GM21423 (cell line): ENCODE measurements around the gene N4BP2L1.

Experiments used
- ATAC-seq: cut with Tn5 transposase; IDR thresholded peaks from one replicate; pipeline ENCODE4 v1.9.1; 2021; ENCODE audit warnings: mild to moderate bottlenecking, moderate library complexity; ENCODE audit not compliant: unreplicated experiment

The N4BP2L1 gene

GRCh38 chr13:32427852-32428580, at the start of gene N4BP2L1:
TSS of gene N4BP2L1 (minus strand) at chr13:32428130. CDS start at chr13:32428082, 48 bp downstream.
- ATAC-seq, result peak; percentile 77

GRCh38 chr13:32476892-32477291, 49.0 kb upstream of the N4BP2L1 start:
- no peak for ATAC-seq

GRCh38 chr13:32476021-32476731, 48.2 kb upstream of the N4BP2L1 start:
- ATAC-seq, result no peak

GRCh38 chr13:32474999-32475792, 47.3 kb upstream of the N4BP2L1 start:
- ATAC-seq, result no peak

- no peak for ATAC-seq
These were observed 45.7 kb upstream of the N4BP2L1 start for GRCh38 chr13:32473650-32474049.

- peak; percentile 69 for ATAC-seq
These were observed 44.3 kb upstream of the N4BP2L1 start for GRCh38 chr13:32472194-32472621.

GRCh38 chr13:32471187-32471922, 43.4 kb upstream of the N4BP2L1 start:
- ATAC-seq, result no peak

- ATAC-seq, result no peak
These were observed 40.7 kb upstream of the N4BP2L1 start for GRCh38 chr13:32468502-32469142.

- no peak for ATAC-seq
These were observed 28.7 kb upstream of the N4BP2L1 start for GRCh38 chr13:32456591-32456990.

GRCh38 chr13:32455594-32455903, 27.6 kb upstream of the N4BP2L1 start:
- ATAC-seq, result no peak

GRCh38 chr13:32454886-32455593, 27.1 kb upstream of the N4BP2L1 start:
- ATAC-seq, result no peak

GRCh38 chr13:32453981-32454380, 26.1 kb upstream of the N4BP2L1 start:
- ATAC-seq, result no peak

GRCh38 chr13:32448972-32449371, 21.0 kb upstream of the N4BP2L1 start:
- ATAC-seq, result no peak

GRCh38 chr13:32447894-32448623, 20.1 kb upstream of the N4BP2L1 start:
- no peak for ATAC-seq

- ATAC-seq, result no peak
These were observed 19.0 kb upstream of the N4BP2L1 start for GRCh38 chr13:32446773-32447465.

- no peak for ATAC-seq
These were observed 18.3 kb upstream of the N4BP2L1 start for GRCh38 chr13:32446220-32446619.

- no peak for ATAC-seq
These were observed 17.5 kb upstream of the N4BP2L1 start for GRCh38 chr13:32445461-32445860.

GRCh38 chr13:32443111-32443510, 15.2 kb upstream of the N4BP2L1 start:
- ATAC-seq, result peak; percentile 79

- no peak for ATAC-seq
These were observed 10.9 kb upstream of the N4BP2L1 start for GRCh38 chr13:32438871-32439270.
